ENCODE data around the gene AATK. TPM values are rescaled to one million over a fixed set of nuclear protein-coding genes. Genes with fewer than 3 reads are reported as not detected.

AATK gene, protein sequence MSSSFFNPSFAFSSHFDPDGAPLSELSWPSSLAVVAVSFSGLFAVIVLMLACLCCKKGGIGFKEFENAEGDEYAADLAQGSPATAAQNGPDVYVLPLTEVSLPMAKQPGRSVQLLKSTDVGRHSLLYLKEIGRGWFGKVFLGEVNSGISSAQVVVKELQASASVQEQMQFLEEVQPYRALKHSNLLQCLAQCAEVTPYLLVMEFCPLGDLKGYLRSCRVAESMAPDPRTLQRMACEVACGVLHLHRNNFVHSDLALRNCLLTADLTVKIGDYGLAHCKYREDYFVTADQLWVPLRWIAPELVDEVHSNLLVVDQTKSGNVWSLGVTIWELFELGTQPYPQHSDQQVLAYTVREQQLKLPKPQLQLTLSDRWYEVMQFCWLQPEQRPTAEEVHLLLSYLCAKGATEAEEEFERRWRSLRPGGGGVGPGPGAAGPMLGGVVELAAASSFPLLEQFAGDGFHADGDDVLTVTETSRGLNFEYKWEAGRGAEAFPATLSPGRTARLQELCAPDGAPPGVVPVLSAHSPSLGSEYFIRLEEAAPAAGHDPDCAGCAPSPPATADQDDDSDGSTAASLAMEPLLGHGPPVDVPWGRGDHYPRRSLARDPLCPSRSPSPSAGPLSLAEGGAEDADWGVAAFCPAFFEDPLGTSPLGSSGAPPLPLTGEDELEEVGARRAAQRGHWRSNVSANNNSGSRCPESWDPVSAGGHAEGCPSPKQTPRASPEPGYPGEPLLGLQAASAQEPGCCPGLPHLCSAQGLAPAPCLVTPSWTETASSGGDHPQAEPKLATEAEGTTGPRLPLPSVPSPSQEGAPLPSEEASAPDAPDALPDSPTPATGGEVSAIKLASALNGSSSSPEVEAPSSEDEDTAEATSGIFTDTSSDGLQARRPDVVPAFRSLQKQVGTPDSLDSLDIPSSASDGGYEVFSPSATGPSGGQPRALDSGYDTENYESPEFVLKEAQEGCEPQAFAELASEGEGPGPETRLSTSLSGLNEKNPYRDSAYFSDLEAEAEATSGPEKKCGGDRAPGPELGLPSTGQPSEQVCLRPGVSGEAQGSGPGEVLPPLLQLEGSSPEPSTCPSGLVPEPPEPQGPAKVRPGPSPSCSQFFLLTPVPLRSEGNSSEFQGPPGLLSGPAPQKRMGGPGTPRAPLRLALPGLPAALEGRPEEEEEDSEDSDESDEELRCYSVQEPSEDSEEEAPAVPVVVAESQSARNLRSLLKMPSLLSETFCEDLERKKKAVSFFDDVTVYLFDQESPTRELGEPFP (N-terminal part only)
- 0.32 TPM in 1 of 2 replicates, not detected in the other for total RNA-seq

DNA sequence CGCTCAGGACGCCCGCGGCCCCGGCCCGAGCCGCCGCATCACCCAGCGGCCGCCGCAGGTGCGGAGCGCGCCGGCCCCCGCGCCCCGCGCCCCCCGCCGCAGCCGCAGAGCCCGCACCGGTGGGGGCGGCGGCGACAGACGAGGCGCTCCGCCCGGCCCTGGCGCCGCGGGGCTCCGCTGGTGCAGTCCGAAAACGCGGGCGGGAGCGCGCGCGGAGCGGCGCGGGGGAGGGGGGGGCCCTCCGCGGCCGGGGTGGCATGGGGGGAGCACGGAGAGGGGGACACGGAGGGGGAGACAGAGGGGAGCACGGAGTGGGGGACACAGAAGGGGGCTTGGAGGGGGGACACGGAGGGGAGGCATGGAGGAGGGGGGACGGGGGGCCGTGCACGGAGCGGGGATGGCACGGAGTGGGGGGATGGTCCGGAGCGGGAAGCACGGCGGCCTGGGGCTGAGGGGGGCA, at the start of gene AATK:
AATK (minus strand) TSS at position 189 of the 460 bp plus-strand sequence. CDS start 229 bp downstream, outside the sequence.

DNA sequence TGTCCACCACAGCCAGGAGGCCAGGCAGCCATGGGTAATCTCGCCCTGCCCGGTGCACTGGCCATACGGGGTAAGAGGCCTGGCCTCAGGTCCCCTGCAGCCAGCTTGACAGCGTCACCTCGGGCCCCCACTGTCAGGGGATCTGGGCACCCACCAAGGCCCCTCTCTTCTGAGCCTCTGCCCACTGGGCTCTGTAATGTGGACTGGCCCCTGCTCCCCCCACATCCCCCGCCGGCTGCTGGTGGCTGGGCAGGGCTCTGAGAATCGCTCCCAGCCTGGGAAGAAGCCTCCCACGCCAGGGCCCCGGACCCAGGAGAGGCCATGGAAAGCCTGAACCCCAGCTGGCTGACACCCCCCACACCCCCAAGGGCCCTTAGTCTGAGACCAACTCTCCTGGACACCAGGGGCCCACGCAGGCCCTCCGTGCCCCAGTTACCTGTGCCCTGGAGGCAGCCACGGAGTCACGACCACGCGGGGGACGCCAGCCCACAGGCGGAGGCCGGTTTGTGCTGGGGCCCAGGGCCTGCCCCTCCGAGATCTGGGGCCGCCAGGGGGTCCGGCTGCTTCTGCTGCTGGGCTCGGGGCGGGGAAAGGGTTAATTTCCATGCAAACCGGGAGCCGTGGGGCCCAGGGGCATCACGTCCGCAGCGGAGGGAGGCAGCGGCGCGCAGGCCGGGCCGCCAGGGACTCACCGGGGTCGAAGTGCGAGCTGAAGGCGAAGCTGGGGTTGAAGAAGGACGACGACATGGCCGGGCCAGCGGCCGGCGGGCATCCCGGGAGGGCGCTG, 582 bp downstream of the AATK start, which contains the start of gene PVALEF:
PVALEF (plus strand) TSS at position 262 of the 787 bp plus-strand sequence. CDS start 15,720 bp downstream, outside the sequence.

Other genes starting within 250 kb of the AATK start
- 20.4 and 26.5 TPM in 2 replicates for gene CHMP6, start 174.4 kb downstream of the AATK start, total RNA-seq
- 18.6 and 29.6 TPM in 2 replicates for gene BAIAP2, start 131.1 kb downstream of the AATK start, total RNA-seq
- gene PVALEF, start 714 bp downstream of the AATK start, total RNA-seq = not detected in 2 replicates
- gene CEP131, start 56.7 kb upstream of the AATK start, total RNA-seq = 8.6 and 11.7 TPM in 2 replicates
- gene TEPSIN, start 72.8 kb upstream of the AATK start, total RNA-seq = 11.3 and 28.3 TPM in 2 replicates
- 13.0 and 16.8 TPM in 2 replicates for gene NDUFAF8, start 73.1 kb upstream of the AATK start, total RNA-seq
- gene SLC38A10, start 129.1 kb upstream of the AATK start, total RNA-seq = 85.2 and 102 TPM in 2 replicates
- gene BAHCC1, start 229.2 kb upstream of the AATK start, total RNA-seq = 12.5 and 30.8 TPM in 2 replicates